GM12878 (cell line): ENCODE measurements around the gene CEP250. TPM values are rescaled to one million over a fixed set of nuclear protein-coding genes. Genes with fewer than 3 reads are reported as not detected.

Experiments
- ATAC-seq: fragments of 200-7000 bp; cut with Tn5 transposase; 3 replicates; pipeline ENCODE4 v1.9.1; 2020; ENCODE audit warnings: mild to moderate bottlenecking, moderate library complexity
- BruUV-seq: library from RNA; stranded (reverse); fragments of 400-500 nt; replicated peaks from 2 replicates; lab custom pipeline; 2021; lab: Mats Ljungman, UMichigan
- CTCF ChIA-PET: fragments of 300-600 bp; sonication (Branson Sonifier 250); formaldehyde crosslinking; extraction: SDS; loops from one replicate; lab custom pipeline; 2021; ENCODE audit warnings: inconsistent platforms; lab: Yijun Ruan, JAX
- POLR2A ChIA-PET: fragments of 350-600 bp; formaldehyde crosslinking; extraction: SDS; loops from one replicate; lab custom pipeline; 2021; ENCODE audit warnings: inconsistent platforms; lab: Charles Lee
- RAD21 ChIA-PET: fragments of 300-600 bp; sonication (Branson Sonifier 250); formaldehyde crosslinking; loops from one replicate; lab custom pipeline; 2023; ENCODE audit warnings: antibody characterized with exemption; ENCODE audit not compliant: unreplicated experiment; lab: Charles Lee
- SMC1A ChIA-PET: fragments of 300-600 bp; sonication (Branson Sonifier 250); formaldehyde crosslinking; loops from one replicate; lab custom pipeline; 2023; ENCODE audit not compliant: unreplicated experiment, uncharacterized antibody; lab: Charles Lee
- DNase-seq: peaks from one replicate; pipeline ENCODE4 v3.0.0-alpha.2; 2011; ENCODE audit warnings: low read depth, low spot score
- FAIRE-seq: peaks from 3 replicates; lab custom pipeline; 2011; peaks lifted over from hg19 to GRCh38; lab: Jason Lieb, UNC
- H2AFZ ChIP-seq: 2 replicates; pipeline ENCODE4 v1.6.0; 2011; ENCODE audit warnings: low read depth, low read length, control low read depth; ENCODE audit not compliant: control insufficient read depth
- H3K27ac ChIP-seq: 2 replicates; pipeline ENCODE4 v1.5.1; 2011; ENCODE audit warnings: control low read depth; ENCODE audit not compliant: control insufficient read depth, insufficient read depth
- H3K27me3 ChIP-seq, 2 experiments: replicated peaks in 1 of 2; 2 replicates each; pipeline versions ENCODE4 v1.6.0 to v1.6.1; 2011; ENCODE audit warnings: low read length in 1 of 2; ENCODE audit not compliant: control insufficient read depth in 2 of 2, insufficient read depth in 2 of 2
- H3K36me3 ChIP-seq, 2 experiments: 2 replicates each; pipeline ENCODE4 v1.5.1; 2011; ENCODE audit warnings: low read length in 1 of 2; ENCODE audit not compliant: control insufficient read depth in 2 of 2, insufficient read depth in 2 of 2
- H3K4me1 ChIP-seq: 2 replicates; pipeline ENCODE4 v1.6.1; 2011; ENCODE audit warnings: mild to moderate bottlenecking, low read length, moderate library complexity, mixed read lengths; ENCODE audit not compliant: control insufficient read depth, insufficient read depth
- H3K4me2 ChIP-seq: 2 replicates; pipeline ENCODE4 v1.6.0; 2011; ENCODE audit warnings: control low read depth; ENCODE audit not compliant: control insufficient read depth, insufficient read depth
- H3K4me3 ChIP-seq: fragments of 200-600 bp; sonication (generic); 2 replicates; pipeline ENCODE4 v1.5.1; 2016
- H3K79me2 ChIP-seq: 2 replicates; pipeline ENCODE4 v1.6.0; 2011; ENCODE audit warnings: low read length; ENCODE audit not compliant: control insufficient read depth, insufficient read depth
- H3K9ac ChIP-seq: 2 replicates; pipeline ENCODE4 v1.8.0; 2011; ENCODE audit warnings: low read length, control low read depth, mixed read lengths; ENCODE audit not compliant: control insufficient read depth, insufficient read depth
- H3K9me3 ChIP-seq: replicated peaks from 3 replicates; pipeline ENCODE4 v1.5.1; 2011; ENCODE audit warnings: mild to moderate bottlenecking, low read length; ENCODE audit not compliant: control insufficient read depth, insufficient read depth
- H4K20me1 ChIP-seq: 2 replicates; pipeline ENCODE4 v1.6.0; 2011; ENCODE audit not compliant: control insufficient read depth, insufficient read depth
- E4F1 ChIP-seq: fragments of 450-650 bp; IDR thresholded peaks from 2 replicates; pipeline ENCODE4 v1.6.1; 2018; ENCODE audit warnings: borderline replicate concordance, mild to moderate bottlenecking; ENCODE audit not compliant: partially characterized antibody
- MAX ChIP-seq: IDR thresholded peaks from 2 replicates; pipeline ENCODE4 v1.6.1; 2012; ENCODE audit warnings: low read depth, low read length, improper control_type of control experiment
- SIX5 ChIP-seq: IDR thresholded peaks from 2 replicates; pipeline ENCODE4 v1.6.1; 2011; ENCODE audit warnings: mild to moderate bottlenecking, low read depth, low read length, moderate library complexity; ENCODE audit not compliant: severe bottlenecking
- ZBTB11 ChIP-seq: fragments of 450-650 bp; formaldehyde crosslinking; IDR thresholded peaks from 2 replicates; pipeline ENCODE4 v1.5.0; 2022; ENCODE audit warnings: mild to moderate bottlenecking, missing genetic modification characterization
- WGBS: methylation state at CpG from one replicate; pipeline ENCODE4 v1.1.6; 2016; ENCODE audit warnings: low lambda C conversion rate; ENCODE audit not compliant: insufficient replicate concordance, insufficient coverage; ENCODE audit errors: missing lambda C conversion rate; 5-methylcytosine and 5-hydroxymethylcytosine counted together
- in situ Hi-C: fragments of 300-500 bp; cut with MboI; formaldehyde crosslinking; loops from 9 replicates; pipeline ENCODE4 v1.14.3; 2018; ENCODE audit warnings: mixed read lengths
- intact Hi-C: fragments of 100-400 bp; cut with micrococcal nuclease; formaldehyde crosslinking; loops from one replicate; pipeline ENCODE4 v1.14.2; 2022; ENCODE audit not compliant: unreplicated experiment
- polyA plus RNA-seq, 11 experiments: library from polyadenylated mRNA; depleted of rRNA in 4 of 11; unstranded in 6 of 11; stranded (reverse) in 5 of 11; fragments of >200 nt; fragmentation: Nextera tagmentation in 4 of 11; fragmentation: Illumina TruSeq in 1 of 11; extraction: Ambion mirVana in 4 of 11; extraction: Trizol in 1 of 11; gene quantifications; 1 replicate in 1 of 11; 2 replicates in 10 of 11; pipeline versions ENCODE4 v1.2.1 to v1.2.3, GENCODE V29; 2011 to 2016; ENCODE audit warnings: inconsistent platforms in 2 of 11, missing spikeins in 2 of 11, low read depth in 1 of 11
- total RNA-seq, 4 experiments: library from RNA; depleted of rRNA in 3 of 4; stranded (reverse); fragments of >200 nt in 3 of 4; fragmentation: Illumina TruSeq in 1 of 4; extraction: Trizol in 1 of 4; gene quantifications; 2 replicates each; pipeline versions ENCODE4 v1.2.1 to v1.2.3, GENCODE V29; 2013 to 2021
- TF ChIP-seq, protein P1 (sequence below): fragments of 450-650 bp; formaldehyde crosslinking; IDR thresholded peaks from 2 replicates; pipeline ENCODE4 v1.4.0; 2020; ENCODE audit warnings: mild to moderate bottlenecking, moderate library complexity

The CEP250 gene
- total and polyA plus RNA-seq, 10 of the 15 experiments (the other 5 are each of a cell fraction or from before 2014, with no cell fraction given) = 2.4 to 41.6 (median 25.7) TPM

- ChIA-PET CTCF (no interaction called here), POLR2A (no interaction called here), RAD21 (no interaction called here), SMC1A (no interaction called here)
- 91% methylated on average over 21 of the region's 21 CpGs for WGBS
- Histone ChIP-seq H2AFZ (no peak overlapping the region), H3K9me3 (no peaks in the 10 kb centered on the region), H3K4me2 (no peak overlapping the region), H3K4me1 (no peaks in the 10 kb centered on the region), H3K27ac (no peak overlapping the region), H3K9ac (no peak overlapping the region), H3K4me3 (no peak overlapping the region), H3K36me3 (peaks cover 9 to 16% of the 10 kb centered on the region in 2 experiments; a peak in 3 of 4 replicates), H4K20me1 (no peaks in the 10 kb centered on the region), H3K27me3 (no peaks in the 10 kb centered on the region), H3K79me2 (no peaks in the 10 kb centered on the region)
- no peak for ATAC-seq
- intact Hi-C loops (no loop called here), in situ Hi-C loops (no loop called here)
- TF ChIP-seq, protein P1, sequence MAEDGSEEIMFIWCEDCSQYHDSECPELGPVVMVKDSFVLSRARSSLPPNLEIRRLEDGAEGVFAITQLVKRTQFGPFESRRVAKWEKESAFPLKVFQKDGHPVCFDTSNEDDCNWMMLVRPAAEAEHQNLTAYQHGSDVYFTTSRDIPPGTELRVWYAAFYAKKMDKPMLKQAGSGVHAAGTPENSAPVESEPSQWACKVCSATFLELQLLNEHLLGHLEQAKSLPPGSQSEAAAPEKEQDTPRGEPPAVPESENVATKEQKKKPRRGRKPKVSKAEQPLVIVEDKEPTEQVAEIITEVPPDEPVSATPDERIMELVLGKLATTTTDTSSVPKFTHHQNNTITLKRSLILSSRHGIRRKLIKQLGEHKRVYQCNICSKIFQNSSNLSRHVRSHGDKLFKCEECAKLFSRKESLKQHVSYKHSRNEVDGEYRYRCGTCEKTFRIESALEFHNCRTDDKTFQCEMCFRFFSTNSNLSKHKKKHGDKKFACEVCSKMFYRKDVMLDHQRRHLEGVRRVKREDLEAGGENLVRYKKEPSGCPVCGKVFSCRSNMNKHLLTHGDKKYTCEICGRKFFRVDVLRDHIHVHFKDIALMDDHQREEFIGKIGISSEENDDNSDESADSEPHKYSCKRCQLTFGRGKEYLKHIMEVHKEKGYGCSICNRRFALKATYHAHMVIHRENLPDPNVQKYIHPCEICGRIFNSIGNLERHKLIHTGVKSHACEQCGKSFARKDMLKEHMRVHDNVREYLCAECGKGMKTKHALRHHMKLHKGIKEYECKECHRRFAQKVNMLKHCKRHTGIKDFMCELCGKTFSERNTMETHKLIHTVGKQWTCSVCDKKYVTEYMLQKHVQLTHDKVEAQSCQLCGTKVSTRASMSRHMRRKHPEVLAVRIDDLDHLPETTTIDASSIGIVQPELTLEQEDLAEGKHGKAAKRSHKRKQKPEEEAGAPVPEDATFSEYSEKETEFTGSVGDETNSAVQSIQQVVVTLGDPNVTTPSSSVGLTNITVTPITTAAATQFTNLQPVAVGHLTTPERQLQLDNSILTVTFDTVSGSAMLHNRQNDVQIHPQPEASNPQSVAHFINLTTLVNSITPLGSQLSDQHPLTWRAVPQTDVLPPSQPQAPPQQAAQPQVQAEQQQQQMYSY (CRISPR knock-in tag) = no peak
- peak; percentile 9 for TF ChIP-seq E4F1
- no peak for TF ChIP-seq SIX5
- TF ChIP-seq ZBTB11 (CRISPR knock-in tag) = no peak
- TF ChIP-seq MAX = no peak
- no TSS peak for BruUV-seq
- DNase-seq = no peak
- no peak for FAIRE-seq
Observed at GRCh38 chr20:35555951-35556645, 100.7 kb downstream of the CEP250 start.
